Neural progenitor cell (in vitro differentiated cells): ENCODE measurements around the gene RNF39. TPM values are rescaled to one million over a fixed set of nuclear protein-coding genes. Genes with fewer than 3 reads are reported as not detected.

ENCODE experiments used
- DNase-seq: peaks from one replicate; pipeline ENCODE4 v3.0.0-alpha.2; 2016; ENCODE audit warnings: low spot score
- H2AFZ ChIP-seq: fragments of 200-600 bp; sonication (generic); replicated peaks from 2 replicates; pipeline ENCODE4 v1.6.1; 2016; ENCODE audit warnings: antibody characterized with exemption
- H3F3A ChIP-seq: fragments of 200-600 bp; sonication (generic); 2 replicates; pipeline ENCODE4 v1.6.1; 2016; ENCODE audit warnings: antibody characterized with exemption, low read depth
- H3K27ac ChIP-seq: fragments of 200-600 bp; sonication (generic); 2 replicates; pipeline ENCODE4 v1.5.1; 2016; ENCODE audit warnings: mild to moderate bottlenecking
- H3K27me3 ChIP-seq: fragments of 200-600 bp; sonication (generic); 2 replicates; pipeline ENCODE4 v1.6.1; 2016; ENCODE audit warnings: mild to moderate bottlenecking, moderate library complexity
- H3K36me3 ChIP-seq: fragments of 200-600 bp; sonication (generic); 2 replicates; pipeline ENCODE4 v1.5.1; 2016
- H3K4me1 ChIP-seq: fragments of 200-600 bp; sonication (generic); 2 replicates; pipeline ENCODE4 v1.6.1; 2016; ENCODE audit warnings: mixed run types
- H3K4me2 ChIP-seq: fragments of 200-600 bp; sonication (generic); 2 replicates; pipeline ENCODE4 v1.6.1; 2016
- H3K4me3 ChIP-seq: fragments of 200-600 bp; sonication (generic); 2 replicates; pipeline ENCODE4 v1.5.1; 2016
- H3K79me2 ChIP-seq: fragments of 200-600 bp; sonication (generic); 2 replicates; pipeline ENCODE4 v1.6.1; 2016; ENCODE audit warnings: low read depth
- H3K9ac ChIP-seq: fragments of 200-600 bp; sonication (generic); 2 replicates; pipeline ENCODE4 v1.6.1; 2016
- H3K9me3 ChIP-seq: fragments of 200-600 bp; sonication (generic); 2 replicates; pipeline ENCODE4 v1.5.1; 2016; ENCODE audit warnings: low read depth
- H4K20me1 ChIP-seq: fragments of 200-600 bp; sonication (generic); 2 replicates; pipeline ENCODE4 v1.6.1; 2016; ENCODE audit warnings: low read depth
- H3K27ac Mint-ChIP-seq: 3 replicates; pipeline ENCODE4 v1.8.0; 2021; ENCODE audit warnings: mixed read lengths
- H3K27me3 Mint-ChIP-seq: 2 replicates; pipeline ENCODE4 v1.8.0; 2022; ENCODE audit warnings: low read depth, mild to moderate bottlenecking, inconsistent platforms, moderate library complexity, mixed read lengths; ENCODE audit not compliant: insufficient read depth
- H3K36me3 Mint-ChIP-seq: 3 replicates; pipeline ENCODE4 v1.8.0; 2021; ENCODE audit warnings: mixed read lengths
- H3K4me1 Mint-ChIP-seq: 3 replicates; pipeline ENCODE4 v1.8.0; 2021; ENCODE audit warnings: mixed read lengths
- H3K4me3 Mint-ChIP-seq: 3 replicates; pipeline ENCODE4 v1.8.0; 2021; ENCODE audit warnings: mild to moderate bottlenecking, moderate library complexity, mixed read lengths
- H3K9me3 Mint-ChIP-seq: 3 replicates; pipeline ENCODE4 v1.8.0; 2020; ENCODE audit warnings: mixed read lengths
- EZH2phosphoT487 ChIP-seq: fragments of 200-600 bp; sonication (generic); IDR thresholded peaks from 2 replicates; pipeline ENCODE4 v1.6.1; 2017; ENCODE audit warnings: antibody characterized with exemption
- small RNA-seq: library from RNA; depleted of rRNA; stranded (forward); fragments of <200 nt; gene quantifications from one replicate; pipeline ENCODE3, GENCODE V24; 2015
- total RNA-seq: library from RNA; depleted of rRNA; stranded (reverse); fragments of >200 nt; gene quantifications from 2 replicates; pipeline ENCODE4 v1.2.3, GENCODE V29; 2015; ENCODE audit warnings: low replicate concordance

Gene RNF39
- total RNA-seq, 1 donor from 2014 or later = not detected

- no peak for DNase-seq
- Mint-ChIP-seq H3K4me1 (no peaks in the 10 kb centered on the region), H3K9me3 (no peaks in the 10 kb centered on the region), H3K36me3 (no peaks in the 10 kb centered on the region), H3K27me3 (peaks cover 3% of the 10 kb centered on the region), H3K4me3 (no peak overlapping the region), H3K27ac (no peak overlapping the region)
- Histone ChIP-seq H3K36me3 (no peaks in the 10 kb centered on the region), H3K27me3 (no peaks in the 10 kb centered on the region), H4K20me1 (no peaks in the 10 kb centered on the region), H3K4me1 (no peaks in the 10 kb centered on the region), H3K9ac (no peak overlapping the region), H3K4me3 (no peak overlapping the region), H3K27ac (no peak overlapping the region), H3K79me2 (no peaks in the 10 kb centered on the region), H3K4me2 (no peak overlapping the region), H3F3A (no peaks in the 10 kb centered on the region), H2AFZ (no peak overlapping the region), H3K9me3 (no peaks in the 10 kb centered on the region)
- TF ChIP-seq EZH2phosphoT487 = no peak
Measured at GRCh38 chr6:30020626-30021025, 54.9 kb downstream of the RNF39 start.

Small RNAs within 50 kb of the gene (small RNA-seq; reads per million reads assigned to genes)
- gene RF02218 (not detected), gene RF02219 (not detected), gene RF02220 (not detected)

Other genes starting within 250 kb of the RNF39 start
- gene HLA-G, start 247.9 kb downstream of the RNF39 start, total RNA-seq = not detected in 2 replicates
- gene HLA-A, start 133.2 kb downstream of the RNF39 start, total RNA-seq = 107 and 278 TPM in 2 replicates
- 25.0 and 34.8 TPM in 2 replicates for gene POLR1H, start 14.5 kb downstream of the RNF39 start, total RNA-seq
- 22.7 and 28.4 TPM in 2 replicates for gene PPP1R11, start 8.6 kb downstream of the RNF39 start, total RNA-seq
- not detected in 2 replicates for gene TRIM31, start 37.3 kb upstream of the RNF39 start, total RNA-seq
- gene TRIM40, start 60.4 kb upstream of the RNF39 start, total RNA-seq = not detected in 2 replicates
- gene TRIM10, start 85.4 kb upstream of the RNF39 start, total RNA-seq = not detected in 2 replicates
- not detected in 2 replicates for gene TRIM15, start 87.8 kb upstream of the RNF39 start, total RNA-seq
- gene TRIM26, start 137.6 kb upstream of the RNF39 start, total RNA-seq = 8.3 and 20.0 TPM in 2 replicates